Dendritic cell treated with granulocyte-macrophage colony-stimulating factor and Interleukin-4, amounts not matched to agents 40 ng/mL and 50 ng/mL, for 4 days (primary cell): Measurements from ENCODE around the gene MIOX.

ENCODE experiments used
- H3K27ac Mint-ChIP-seq: one replicate; pipeline ENCODE4 v1.8.0; 2022; ENCODE audit warnings: mild to moderate bottlenecking, mixed read lengths
- H3K27me3 Mint-ChIP-seq: one replicate; pipeline ENCODE4 v1.8.0; 2022; ENCODE audit warnings: mild to moderate bottlenecking, mixed read lengths
- H3K36me3 Mint-ChIP-seq: one replicate; pipeline ENCODE4 v1.8.0; 2022; ENCODE audit warnings: low read depth, mixed read lengths
- H3K4me1 Mint-ChIP-seq: one replicate; pipeline ENCODE4 v1.8.0; 2022; ENCODE audit warnings: low read depth, mixed read lengths
- H3K4me3 Mint-ChIP-seq: one replicate; pipeline ENCODE4 v1.8.0; 2022; ENCODE audit warnings: mild to moderate bottlenecking, moderate library complexity, mixed read lengths
- H3K9me3 Mint-ChIP-seq: one replicate; pipeline ENCODE4 v1.8.0; 2022; ENCODE audit warnings: mixed read lengths
- intact Hi-C: fragments of 100-400 bp; cut with micrococcal nuclease; formaldehyde crosslinking; loops from one replicate; pipeline ENCODE4 v1.15.0; 2022

The MIOX gene

GRCh38 chr22:50473855-50474671 lies 12.6 kb upstream of the MIOX start:
- Mint-ChIP-seq H3K27ac (peak overlapping the region; percentile 68), H3K4me1 (peaks cover 57% of the 10 kb centered on the region), H3K36me3 (peaks cover 15% of the 10 kb centered on the region), H3K27me3 (peaks cover 27% of the 10 kb centered on the region), H3K4me3 (peak overlapping the region; percentile 90), H3K9me3 (no peaks in the 10 kb centered on the region)
- intact Hi-C loops, result loop anchor here (10.0 kb wide), 1 partner anchor 109 kb away; no protein-coding TSS in a partner anchor

- peaks cover 36% of the 10 kb centered on the region for H3K27me3 Mint-ChIP-seq
- intact Hi-C loops, result loop anchor here (10.0 kb wide), 1 partner anchor 110 kb away; no protein-coding TSS in a partner anchor
- no peaks in the 10 kb centered on the region for H3K9me3 Mint-ChIP-seq
- peaks cover 15% of the 10 kb centered on the region for H3K36me3 Mint-ChIP-seq
- H3K4me3 Mint-ChIP-seq, result peak within 1 kb of the TSS; percentile 90
- peaks cover 55% of the 10 kb centered on the region for H3K4me1 Mint-ChIP-seq
- peak within 1 kb of the TSS; percentile 71 for H3K27ac Mint-ChIP-seq
Measured at GRCh38 chr22:50474710-50475651, 11.7 kb upstream of the MIOX start, which contains the start of gene SBF1. Gene SBF1, minus strand, starts transcription at chr22:50475035. Its CDS starts 195 bp downstream, at chr22:50474840.

- Mint-ChIP-seq H3K27ac (peak overlapping the region; percentile 71), H3K4me1 (peaks cover 53% of the 10 kb centered on the region), H3K4me3 (peak overlapping the region; percentile 82), H3K36me3 (peaks cover 15% of the 10 kb centered on the region), H3K9me3 (no peaks in the 10 kb centered on the region), H3K27me3 (peaks cover 42% of the 10 kb centered on the region)
- intact Hi-C loops, result loop anchor here (10.0 kb wide), 1 partner anchor 111 kb away; no protein-coding TSS in a partner anchor
Measured at GRCh38 chr22:50475652-50476002, 11.0 kb upstream of the MIOX start.

GRCh38 chr22:50476868-50477267 lies 9.8 kb upstream of the MIOX start:
- Mint-ChIP-seq H3K4me1 (peaks cover 41% of the 10 kb centered on the region), H3K36me3 (peaks cover 15% of the 10 kb centered on the region), H3K4me3 (no peak overlapping the region), H3K27ac (no peak overlapping the region), H3K27me3 (peaks cover 47% of the 10 kb centered on the region), H3K9me3 (no peaks in the 10 kb centered on the region)
- intact Hi-C loops, result loop anchor here (10.0 kb wide), 1 partner anchor 112 kb away; no protein-coding TSS in a partner anchor

GRCh38 chr22:50477923-50478322 lies 8.7 kb upstream of the MIOX start:
- Mint-ChIP-seq H3K27ac (no peak overlapping the region), H3K27me3 (peaks cover 56% of the 10 kb centered on the region), H3K9me3 (no peaks in the 10 kb centered on the region), H3K4me3 (no peak overlapping the region), H3K36me3 (peaks cover 6% of the 10 kb centered on the region), H3K4me1 (peaks cover 30% of the 10 kb centered on the region)
- intact Hi-C loops, result loop anchor here (10.0 kb wide), 1 partner anchor 113 kb away; no protein-coding TSS in a partner anchor

- peaks cover 72% of the 10 kb centered on the region for H3K27me3 Mint-ChIP-seq
- H3K27ac Mint-ChIP-seq, result peak overlapping the region; percentile 39
- H3K4me1 Mint-ChIP-seq, result peaks cover 16% of the 10 kb centered on the region
- no peaks in the 10 kb centered on the region for H3K36me3 Mint-ChIP-seq
- intact Hi-C loops, result loop anchor here (10.0 kb wide), 1 partner anchor 115 kb away; no protein-coding TSS in a partner anchor
- no peak overlapping the region for H3K4me3 Mint-ChIP-seq
- H3K9me3 Mint-ChIP-seq, result no peaks in the 10 kb centered on the region
Measured at GRCh38 chr22:50479721-50480120, 6.9 kb upstream of the MIOX start.

GRCh38 chr22:50481045-50481439 lies 5.6 kb upstream of the MIOX start:
- peaks cover 80% of the 10 kb centered on the region for H3K27me3 Mint-ChIP-seq
- peaks cover 9% of the 10 kb centered on the region for H3K4me1 Mint-ChIP-seq
- H3K36me3 Mint-ChIP-seq, result no peaks in the 10 kb centered on the region
- H3K4me3 Mint-ChIP-seq, result peak overlapping the region; percentile 37
- no peaks in the 10 kb centered on the region for H3K9me3 Mint-ChIP-seq
- no peak overlapping the region for H3K27ac Mint-ChIP-seq
- intact Hi-C loops, result no loop called here

GRCh38 chr22:50481440-50482106 lies 5.1 kb upstream of the MIOX start, which contains the start of gene ADM2:
Gene ADM2, plus strand, starts transcription at chr22:50481543. Its CDS starts 305 bp downstream, at chr22:50481848.
- Mint-ChIP-seq H3K9me3 (no peaks in the 10 kb centered on the region), H3K36me3 (no peaks in the 10 kb centered on the region), H3K27ac (no peak within 1 kb of the TSS), H3K27me3 (peaks cover 81% of the 10 kb centered on the region), H3K4me3 (peak within 1 kb of the TSS; percentile 60), H3K4me1 (peaks cover 9% of the 10 kb centered on the region)
- intact Hi-C loops, result no loop called here

GRCh38 chr22:50482107-50483074 lies 4.3 kb upstream of the MIOX start:
- Mint-ChIP-seq H3K4me1 (peaks cover 9% of the 10 kb centered on the region), H3K4me3 (peak overlapping the region; percentile 60), H3K9me3 (no peaks in the 10 kb centered on the region), H3K27ac (no peak overlapping the region), H3K36me3 (no peaks in the 10 kb centered on the region), H3K27me3 (peaks cover 81% of the 10 kb centered on the region)
- intact Hi-C loops, result no loop called here

- no peak overlapping the region for H3K27ac Mint-ChIP-seq
- no peaks in the 10 kb centered on the region for H3K9me3 Mint-ChIP-seq
- H3K36me3 Mint-ChIP-seq, result no peaks in the 10 kb centered on the region
- no peak overlapping the region for H3K4me3 Mint-ChIP-seq
- intact Hi-C loops, result no loop called here
- peaks cover 83% of the 10 kb centered on the region for H3K27me3 Mint-ChIP-seq
- peaks cover 9% of the 10 kb centered on the region for H3K4me1 Mint-ChIP-seq
Measured at GRCh38 chr22:50483106-50483505, 3.6 kb upstream of the MIOX start.

GRCh38 chr22:50483556-50483955 lies 3.1 kb upstream of the MIOX start:
- Mint-ChIP-seq H3K4me1 (peaks cover 9% of the 10 kb centered on the region), H3K4me3 (no peak overlapping the region), H3K9me3 (no peaks in the 10 kb centered on the region), H3K27me3 (peaks cover 81% of the 10 kb centered on the region), H3K27ac (no peak overlapping the region), H3K36me3 (no peaks in the 10 kb centered on the region)
- intact Hi-C loops, result no loop called here

- Mint-ChIP-seq H3K27me3 (peaks cover 77% of the 10 kb centered on the region), H3K4me3 (no peak overlapping the region), H3K9me3 (no peaks in the 10 kb centered on the region), H3K4me1 (peaks cover 9% of the 10 kb centered on the region), H3K27ac (no peak overlapping the region), H3K36me3 (no peaks in the 10 kb centered on the region)
- intact Hi-C loops, result no loop called here
Measured at GRCh38 chr22:50483977-50484853, 2.4 kb upstream of the MIOX start.
